GM19455 (cell line): ENCODE measurements around the gene DPY30.
"Not testable (repeated sequence)": the region's sequence is repeated elsewhere in the genome, so short reads cannot be mapped to it uniquely, and the experiment has no call there.

ENCODE experiments used
- ATAC-seq: cut with Tn5 transposase; IDR thresholded peaks from one replicate; pipeline ENCODE4 v1.9.1; 2021; ENCODE audit not compliant: unreplicated experiment

DPY30 gene

DNA sequence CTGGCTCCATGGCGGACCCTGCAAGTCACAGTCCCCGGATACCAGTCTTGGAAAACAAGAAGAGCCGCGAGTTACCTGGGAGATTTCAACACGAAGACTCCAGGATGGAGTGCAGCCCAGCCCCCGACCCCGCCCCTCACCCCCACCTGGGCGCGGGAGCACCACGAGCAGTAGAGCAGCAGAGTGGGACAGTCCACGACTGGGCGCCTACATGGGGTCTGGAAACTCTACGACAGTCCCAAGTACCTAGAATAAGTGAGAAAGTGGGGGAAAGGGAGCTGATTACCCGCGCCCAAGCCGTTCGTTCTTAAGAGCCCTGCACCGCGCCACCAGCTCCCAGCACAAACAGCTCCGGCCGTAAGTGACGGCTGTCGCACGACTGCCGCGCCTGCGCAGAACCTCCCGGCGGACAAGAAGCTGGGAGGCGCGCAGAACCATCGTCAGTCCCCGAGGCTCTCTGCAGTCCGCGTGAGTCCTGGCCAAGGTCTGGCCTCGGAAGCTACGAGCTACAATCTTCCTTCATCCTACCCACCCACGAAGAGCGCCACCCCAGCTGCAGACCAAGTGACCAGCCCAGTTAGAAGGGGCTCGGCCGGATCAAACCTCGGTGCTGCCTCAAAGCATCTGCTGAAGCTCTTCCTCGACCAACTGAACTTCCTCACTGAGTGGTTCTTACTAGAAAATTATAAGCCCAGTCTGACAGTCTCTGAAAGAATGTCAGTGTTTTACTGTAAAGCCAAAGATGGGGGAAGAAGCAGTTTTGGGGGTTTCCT, at the start of gene DPY30:
DPY30 (minus strand) TSS at position 359 of the 773 bp plus-strand sequence; CDS start at position 10, 349 bp downstream.
- peak; percentile 94 for ATAC-seq

DNA sequence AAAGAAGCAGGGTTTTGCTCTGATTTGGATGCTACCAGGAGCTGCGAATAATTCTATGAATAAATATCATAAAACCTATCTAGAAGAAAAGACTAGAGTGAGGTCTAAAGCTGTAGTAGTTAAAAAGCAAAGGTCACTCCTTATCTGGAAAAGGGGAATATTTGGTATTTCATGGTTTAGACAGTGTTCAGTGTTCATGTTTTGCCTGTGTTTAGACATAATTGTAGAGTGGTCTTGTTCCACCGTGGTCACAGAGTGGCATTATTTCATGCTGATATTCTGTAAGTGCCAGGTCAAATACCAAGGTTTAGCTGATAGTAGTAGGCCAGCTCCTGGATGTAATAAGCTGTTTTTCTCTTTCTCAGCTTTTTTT, 34.5 kb upstream of the DPY30 start:
- no peak for ATAC-seq

DNA sequence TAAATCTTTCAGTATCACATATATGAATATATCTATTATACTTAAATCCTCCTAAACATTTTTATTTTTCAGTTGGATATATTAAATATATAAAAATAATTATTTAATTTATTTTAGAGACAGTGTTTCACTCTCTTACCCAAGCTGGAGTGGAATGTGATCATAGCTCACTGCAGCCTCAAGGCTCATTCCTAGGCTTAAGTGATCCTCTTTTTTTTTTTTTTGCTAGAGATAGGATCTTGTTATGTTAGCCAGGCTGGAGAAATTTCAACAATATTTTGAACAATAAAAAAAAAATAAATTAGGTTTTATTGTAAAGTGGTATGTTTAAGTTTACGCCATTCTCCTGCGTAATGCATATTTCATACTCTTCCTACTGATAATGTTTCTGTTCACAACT, 27.9 kb upstream of the DPY30 start:
- ATAC-seq = no peak

DNA sequence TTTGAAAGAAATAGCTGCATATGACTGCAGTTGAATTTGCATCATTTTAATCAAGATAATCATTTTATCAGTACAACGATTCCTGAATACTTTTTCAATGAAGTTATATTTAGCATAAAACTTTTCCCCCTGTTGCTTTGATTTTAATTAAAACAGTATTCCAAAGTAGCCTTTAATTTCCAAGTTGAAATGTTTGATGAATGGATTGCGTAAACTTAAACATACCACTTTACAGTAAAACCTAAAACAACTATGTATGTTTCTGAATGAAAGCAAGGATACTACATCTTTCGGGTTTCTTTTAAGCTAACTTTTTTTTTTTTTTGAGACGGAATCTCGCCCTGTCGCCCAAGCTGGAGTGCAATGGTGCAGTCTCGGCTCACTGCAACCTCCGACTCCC, 25.1 kb upstream of the DPY30 start:
- ATAC-seq = no peak

DNA sequence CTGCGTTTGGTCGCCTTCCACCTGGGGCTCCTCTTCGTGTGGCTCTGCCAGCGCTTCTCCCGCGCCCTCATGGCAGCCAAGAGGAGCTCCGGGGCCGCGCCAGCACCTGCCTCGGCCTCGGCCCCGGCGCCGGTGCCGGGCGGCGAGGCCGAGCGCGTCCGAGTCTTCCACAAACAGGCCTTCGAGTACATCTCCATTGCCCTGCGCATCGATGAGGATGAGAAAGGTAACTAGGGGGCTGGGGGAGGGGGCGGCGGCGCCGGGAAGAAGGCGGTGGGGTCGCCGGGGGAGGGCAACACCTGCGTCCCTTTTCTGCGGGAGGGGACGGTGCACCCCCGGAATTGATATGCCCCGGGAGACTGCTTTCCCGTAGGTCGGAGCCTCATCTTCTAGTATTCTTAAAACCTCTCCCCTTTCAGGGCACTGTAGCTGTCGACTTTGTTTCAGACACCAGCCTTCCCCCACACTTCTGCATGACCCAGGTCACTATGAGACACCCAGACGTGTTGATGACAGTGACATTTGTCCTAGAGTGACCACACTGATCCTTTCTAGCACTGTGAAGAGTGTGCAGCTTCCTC, 24.5 kb upstream of the DPY30 start:
- peak; percentile 18 for ATAC-seq

DNA sequence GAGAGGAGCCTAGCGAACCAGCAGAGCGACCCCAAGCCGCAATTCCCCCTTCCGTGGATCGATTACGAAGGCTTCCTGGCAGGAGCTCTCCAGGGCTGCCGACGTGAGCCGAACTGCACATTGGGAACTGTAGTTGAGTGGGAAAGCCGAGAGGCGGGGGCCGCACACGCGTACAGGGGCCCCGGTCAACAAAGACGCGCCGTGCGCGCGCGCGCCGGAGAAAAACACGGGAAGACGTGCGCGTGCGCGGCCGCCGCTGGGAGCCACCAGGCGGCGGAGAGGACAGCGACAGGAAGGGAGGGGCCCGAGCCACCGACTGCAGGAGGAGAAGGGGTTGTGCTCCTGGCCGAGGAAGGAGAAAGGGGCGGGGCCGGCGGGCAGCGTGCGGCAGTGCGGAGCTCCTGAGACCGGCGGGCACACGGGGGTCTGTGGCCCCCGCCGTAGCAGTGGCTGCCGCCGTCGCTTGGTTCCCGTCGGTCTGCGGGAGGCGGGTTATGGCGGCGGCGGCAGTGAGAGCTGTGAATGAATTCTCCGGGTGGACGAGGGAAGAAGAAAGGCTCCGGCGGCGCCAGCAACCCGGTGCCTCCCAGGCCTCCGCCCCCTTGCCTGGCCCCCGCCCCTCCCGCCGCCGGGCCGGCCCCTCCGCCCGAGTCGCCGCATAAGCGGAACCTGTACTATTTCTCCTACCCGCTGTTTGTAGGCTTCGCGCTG, 23.9 kb upstream of the DPY30 start, which contains the start of gene SPAST:
SPAST (plus strand) TSS at position 247 of the 711 bp plus-strand sequence; CDS start at position 523, 276 bp downstream.
- peak; percentile 96 for ATAC-seq

DNA sequence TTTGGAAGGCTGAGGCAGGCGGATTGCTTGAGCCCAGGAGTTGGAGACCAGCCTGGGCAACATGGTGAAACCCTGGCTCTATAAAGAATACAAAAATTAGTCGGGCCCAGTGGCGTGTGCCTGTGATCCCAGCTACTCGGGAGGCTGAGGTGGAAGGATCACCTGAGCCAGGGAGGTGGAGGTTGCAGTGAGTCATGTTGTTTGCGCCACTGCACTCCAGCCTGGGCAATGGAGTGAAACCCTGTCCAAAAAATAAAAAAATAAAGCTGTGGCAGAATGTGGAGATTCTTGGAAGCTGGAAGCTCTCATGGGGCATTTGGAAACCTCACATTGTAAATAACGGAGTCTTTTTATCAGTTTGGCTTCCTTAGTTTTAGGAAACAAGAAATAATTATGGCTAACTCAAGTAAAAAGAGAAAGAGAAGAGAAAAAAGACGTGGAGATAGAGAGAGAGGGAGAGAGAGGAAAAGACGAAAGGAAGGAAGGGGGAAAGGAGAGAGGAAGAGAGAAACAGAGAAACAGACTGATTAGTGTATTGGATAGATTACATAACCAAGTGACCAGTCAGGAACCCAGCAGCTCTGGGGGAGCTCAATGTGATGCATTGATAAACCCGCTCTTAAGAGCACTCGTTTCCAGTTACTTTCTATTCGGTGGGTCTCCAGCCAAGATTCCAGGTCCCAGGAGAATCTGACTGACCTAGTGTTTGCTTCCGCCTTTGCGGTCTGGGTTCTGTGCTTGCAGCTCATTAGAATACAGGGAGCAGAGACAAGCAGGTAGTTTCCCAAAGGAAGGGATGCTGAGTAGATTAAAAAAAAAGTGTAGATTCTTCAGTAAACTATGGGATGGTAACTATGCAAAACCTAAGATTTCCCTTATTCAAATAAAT, 22.6 kb upstream of the DPY30 start:
- no peak for ATAC-seq

DNA sequence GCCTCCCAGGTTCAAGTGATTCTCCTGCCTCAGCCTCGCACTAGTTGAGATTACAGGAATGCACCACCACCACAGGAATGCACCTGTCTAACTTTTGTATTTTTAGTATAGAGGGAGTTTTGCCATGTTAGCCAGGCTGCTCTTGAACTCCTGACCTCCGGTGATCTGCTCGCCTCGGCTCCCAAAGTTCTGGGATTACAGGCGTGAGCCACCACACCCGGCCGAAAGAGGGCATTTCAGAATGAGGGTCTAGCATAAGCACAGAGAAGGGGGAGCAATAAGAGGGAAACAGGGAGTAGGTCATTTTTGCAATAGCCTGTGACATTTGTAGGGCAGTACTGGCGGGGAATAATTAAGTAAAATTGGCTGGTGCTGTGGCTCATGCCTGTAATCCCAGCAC, 21.8 kb upstream of the DPY30 start:
- no peak for ATAC-seq

DNA sequence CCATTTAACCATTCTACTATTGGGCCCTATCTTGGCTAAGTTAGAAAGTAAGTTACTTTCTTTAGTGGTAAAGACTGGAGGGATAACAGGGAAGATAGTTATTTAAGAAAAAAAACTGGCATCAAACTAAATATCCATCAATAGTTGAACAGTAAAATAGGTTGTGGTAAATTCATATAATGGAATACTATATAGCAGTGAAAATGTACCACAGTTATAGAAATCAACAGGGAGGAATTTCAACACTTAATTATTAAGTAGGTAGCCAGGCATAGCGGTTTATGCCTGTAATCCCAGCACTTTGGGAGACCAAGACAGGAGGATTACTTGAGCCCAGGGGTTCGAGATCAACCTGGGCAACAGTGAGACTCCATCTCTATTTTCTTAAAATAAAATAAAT, 20.7 kb upstream of the DPY30 start:
- no peak for ATAC-seq

DNA sequence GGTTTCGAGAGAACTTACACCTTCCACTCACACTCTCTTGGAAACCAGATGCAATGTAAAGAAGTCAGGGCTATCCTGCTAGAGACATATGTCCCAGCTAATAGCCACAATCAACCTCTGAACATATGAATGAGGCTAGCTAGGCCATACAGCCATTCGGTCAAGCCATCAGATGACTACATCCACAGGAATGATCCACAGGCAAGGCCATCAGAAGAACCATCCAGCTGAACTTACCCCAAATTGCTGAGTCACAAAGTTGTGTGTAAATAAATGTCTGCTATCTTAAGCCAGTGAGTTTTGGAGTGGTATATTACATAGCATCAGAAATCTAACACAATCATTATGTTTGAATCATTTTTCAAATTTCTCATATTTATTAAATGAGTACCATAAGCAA, 18.5 kb upstream of the DPY30 start:
- no peak for ATAC-seq

DNA sequence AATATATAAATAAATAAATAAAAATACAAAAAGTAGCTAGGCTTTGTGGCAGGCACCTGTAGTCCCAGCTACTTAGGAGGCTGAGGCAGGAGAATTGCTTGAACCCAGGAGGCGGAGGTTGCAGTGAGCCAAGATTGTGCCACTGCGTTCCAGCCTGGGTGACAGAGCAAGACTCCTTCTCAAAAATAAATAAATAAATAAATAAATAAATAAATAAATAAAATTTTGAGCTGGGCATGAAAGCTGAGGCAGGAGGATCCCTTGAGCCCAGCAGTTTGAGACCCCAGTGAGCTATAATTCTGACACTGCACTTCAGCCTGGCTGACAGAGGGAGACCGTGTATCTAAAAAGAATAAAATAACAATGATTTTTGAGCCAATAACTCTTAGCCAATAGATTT, 15.0 kb upstream of the DPY30 start:
- not testable (repeated sequence) for ATAC-seq

DNA sequence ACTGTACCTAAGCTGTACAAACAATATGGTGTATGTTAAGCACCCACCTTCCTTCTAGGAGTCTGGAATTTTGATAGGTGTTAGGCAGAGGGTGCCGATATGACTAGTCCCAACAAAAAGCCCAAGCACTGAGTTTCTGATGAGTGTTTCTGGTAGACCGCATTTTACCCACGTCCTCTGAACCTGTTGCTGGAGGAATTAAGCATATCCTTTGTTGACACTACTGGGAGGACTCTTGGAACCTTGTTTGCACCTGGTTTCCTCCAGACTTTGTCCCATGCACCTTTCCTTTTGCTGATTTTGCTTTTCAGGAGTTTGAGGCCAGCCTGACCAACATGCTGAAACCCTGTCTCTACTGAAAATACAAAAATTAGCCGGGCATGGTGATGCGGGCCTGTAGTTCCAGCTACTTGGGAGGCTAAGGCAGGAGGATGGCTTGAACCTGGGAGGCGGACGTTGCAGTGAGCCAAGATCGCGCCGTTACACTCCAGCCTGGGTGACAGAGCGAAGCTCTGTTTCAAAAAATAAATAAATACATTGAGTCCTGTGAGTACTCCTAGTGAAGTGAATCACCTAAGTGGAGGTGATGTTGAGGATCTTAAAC, 12.3 kb upstream of the DPY30 start:
- no peak for ATAC-seq

DNA sequence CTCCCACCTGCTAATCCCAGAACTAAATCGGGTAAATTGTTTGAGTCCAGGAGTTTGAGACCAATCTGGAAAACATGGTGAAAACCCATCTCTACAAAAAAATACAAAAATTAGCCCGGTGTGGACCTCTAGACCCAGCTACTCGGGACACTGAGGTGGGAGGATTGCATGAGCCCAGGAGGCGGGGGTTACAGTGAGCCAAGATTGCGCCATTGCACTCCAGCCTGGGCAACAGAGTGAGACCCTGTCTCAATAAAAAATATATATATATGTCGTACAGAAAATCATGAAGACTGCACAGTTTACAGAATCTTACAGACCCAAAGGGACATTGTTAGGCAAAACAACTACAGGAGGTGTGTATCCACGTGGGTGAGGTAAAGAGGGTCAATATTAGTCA, 4.0 kb upstream of the DPY30 start:
- ATAC-seq = no peak

DNA sequence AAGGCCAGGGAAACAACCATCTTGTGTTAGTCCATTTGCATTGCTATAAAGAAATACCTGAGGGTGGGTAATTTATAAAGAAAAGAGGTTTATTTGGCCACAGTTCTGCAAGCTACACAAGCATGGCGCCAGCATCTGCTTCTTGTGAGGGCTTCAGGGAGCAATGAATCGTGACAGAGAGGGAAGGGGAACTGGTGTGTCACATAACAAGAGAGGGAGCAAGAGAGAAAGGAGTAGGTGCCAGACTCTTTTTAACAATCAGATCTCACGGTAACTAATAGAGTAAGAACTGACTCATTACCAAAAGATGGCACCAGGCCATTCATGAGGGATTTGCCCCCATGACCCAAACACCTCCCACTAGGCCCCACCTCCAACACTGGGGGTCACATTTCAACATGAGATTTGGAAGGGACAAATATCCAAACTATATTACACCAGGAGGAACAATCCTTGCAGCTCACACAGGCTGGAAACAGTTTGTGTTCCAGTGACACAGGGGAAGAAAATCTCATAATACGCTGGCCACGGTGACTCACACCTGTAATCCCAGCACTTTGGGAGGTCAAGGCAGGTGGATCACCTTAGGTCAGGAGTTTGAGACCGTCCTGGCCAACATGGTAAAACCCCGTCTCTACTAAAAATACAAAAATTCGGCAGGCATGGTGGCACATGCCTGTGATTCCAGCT, 5.3 kb downstream of the DPY30 start:
- not testable (repeated sequence) for ATAC-seq

DNA sequence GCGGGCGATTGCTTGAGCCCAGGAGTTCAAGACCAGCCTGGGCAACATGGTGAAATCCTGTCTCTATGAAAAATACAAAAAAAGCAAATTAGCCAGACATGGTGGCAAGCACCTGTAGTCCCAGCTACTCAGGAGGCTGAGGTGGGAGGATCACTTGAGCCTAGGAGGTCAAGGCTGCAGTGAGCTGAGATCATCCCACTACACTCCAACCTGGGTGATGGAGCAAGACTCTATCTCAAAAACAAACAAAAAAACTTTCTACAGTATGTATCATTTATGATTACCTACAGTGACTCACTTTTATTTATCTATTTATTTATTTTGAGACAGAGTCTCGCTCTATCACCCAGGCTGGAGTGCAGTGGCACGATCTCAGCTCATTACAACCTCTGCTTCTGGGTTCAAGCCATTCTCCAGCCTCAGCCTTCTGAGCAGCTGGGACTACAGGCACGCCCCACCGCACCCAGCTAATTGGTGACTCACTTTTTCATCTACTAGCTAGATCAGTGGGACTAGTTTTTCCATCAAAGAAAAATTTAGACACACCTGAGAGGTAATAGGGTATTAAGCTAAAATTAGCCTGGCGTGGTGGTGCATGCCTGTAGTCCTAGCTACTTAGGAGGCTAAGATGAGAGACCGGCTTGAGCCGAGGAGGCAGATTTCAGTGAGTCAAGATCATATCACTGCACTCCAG, 20.7 kb downstream of the DPY30 start:
- ATAC-seq = not testable (repeated sequence)

DNA sequence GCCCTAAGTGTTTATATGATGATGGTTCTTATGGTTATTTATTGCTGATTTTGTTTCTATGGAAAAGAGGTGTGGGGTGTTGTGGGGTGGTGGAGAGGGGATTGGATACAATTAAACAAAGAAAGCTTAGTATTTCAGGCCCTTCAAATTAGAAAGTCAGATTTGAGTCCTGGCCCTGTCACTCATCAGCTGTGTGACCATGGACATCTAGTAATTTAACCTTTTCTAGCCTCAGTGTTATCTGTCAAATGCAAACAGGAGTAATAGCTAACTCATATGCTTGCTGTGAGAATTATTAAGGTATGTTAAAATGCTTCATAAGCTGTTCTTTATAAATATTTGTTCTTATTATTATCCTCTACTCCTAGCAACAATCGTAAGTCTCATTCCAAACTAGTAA, 26.7 kb downstream of the DPY30 start:
- ATAC-seq = no peak

DNA sequence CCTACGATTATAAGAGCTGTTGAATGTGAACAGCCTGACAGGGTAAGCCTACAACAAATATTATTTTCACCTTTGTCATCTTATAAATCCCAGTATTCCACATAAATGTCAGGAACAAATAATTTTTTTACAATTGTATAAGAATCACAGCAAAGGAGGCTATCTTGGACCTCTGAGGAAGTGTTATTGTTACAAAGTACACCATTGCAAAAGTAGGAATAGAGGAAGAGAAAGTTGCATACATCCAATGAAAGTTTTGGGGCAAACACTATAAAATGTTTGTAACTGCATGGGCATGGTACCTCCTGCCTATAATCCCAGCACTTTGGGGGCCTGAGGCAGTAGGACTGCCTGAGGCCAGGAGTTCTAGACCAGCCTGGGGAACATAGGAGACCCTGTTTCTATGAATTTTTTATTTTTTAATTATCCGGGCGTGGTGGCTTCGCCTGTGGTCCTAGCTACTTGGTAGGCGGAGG, 28.1 kb downstream of the DPY30 start:
- no peak for ATAC-seq

DNA sequence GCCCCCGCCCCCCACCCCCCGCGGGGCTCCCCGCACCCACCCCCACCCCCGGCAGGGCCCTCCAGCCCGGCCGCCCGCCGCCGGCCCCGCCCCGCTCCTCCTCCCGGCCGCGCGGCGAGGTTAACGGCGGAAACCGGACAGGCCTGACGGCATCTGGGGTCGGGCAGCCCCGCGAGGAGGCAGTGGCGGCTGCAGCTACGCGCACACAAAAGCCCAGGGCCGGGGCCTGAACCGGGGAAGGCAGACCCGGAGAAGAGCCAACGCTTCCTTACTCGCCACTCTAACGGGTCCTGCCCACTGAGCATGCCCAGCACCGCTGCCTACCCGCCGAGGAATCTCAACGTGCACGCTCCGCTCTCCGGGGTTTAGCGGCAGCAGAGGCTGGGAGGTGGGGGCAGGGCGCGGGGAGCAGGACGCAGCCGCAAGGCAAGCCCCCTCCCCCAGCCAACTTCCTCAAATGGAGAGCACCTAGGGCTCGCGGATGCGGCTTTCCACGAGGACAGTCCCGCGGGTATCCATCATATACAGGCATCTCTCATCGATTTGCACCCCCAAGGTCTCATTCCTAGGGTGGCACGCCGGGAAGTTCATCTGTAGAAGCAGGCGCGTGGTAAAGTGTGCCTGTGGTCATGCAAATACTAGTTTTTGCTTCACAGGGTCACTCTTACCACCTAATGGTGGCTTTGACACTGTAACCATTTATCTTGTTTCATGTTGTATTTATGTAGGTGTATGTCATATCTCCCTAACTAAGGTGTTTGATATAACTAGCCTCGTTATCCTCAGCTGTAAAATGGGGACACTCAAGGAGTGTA, 28.7 kb downstream of the DPY30 start, which contains the start of gene MEMO1:
MEMO1 (minus strand) TSS at position 339 of the 815 bp plus-strand sequence. CDS start 761 bp downstream, outside the sequence.
- peak; percentile 68 for ATAC-seq
